ENCODE measurements around the gene MRE11.
"Not testable (repeated sequence)": the region's sequence is repeated elsewhere in the genome, so short reads cannot be mapped to it uniquely, and the experiment has no call there.

MRE11 gene

DNA sequence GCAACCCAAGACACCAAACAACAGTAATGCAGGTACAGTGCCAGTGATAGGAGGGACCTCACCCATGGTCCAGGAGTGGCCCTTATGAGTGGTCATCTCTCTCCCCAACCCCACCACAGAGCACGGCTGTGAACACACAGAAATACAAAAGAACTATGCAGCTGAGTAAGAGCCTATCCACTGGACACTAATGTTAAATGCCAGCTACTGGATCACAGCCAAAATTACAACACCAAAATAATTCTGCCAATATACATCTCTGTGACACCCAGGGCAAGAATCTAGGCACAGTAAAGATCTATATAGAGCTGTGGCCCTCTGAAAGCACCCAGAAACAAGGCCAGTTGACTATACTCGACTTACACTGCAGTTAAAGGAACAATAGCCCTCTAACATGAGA, 69.6 kb downstream of the MRE11 start:
- no peak for DNase-seq (ENCODE audit: low read depth, low spot score)

DNA sequence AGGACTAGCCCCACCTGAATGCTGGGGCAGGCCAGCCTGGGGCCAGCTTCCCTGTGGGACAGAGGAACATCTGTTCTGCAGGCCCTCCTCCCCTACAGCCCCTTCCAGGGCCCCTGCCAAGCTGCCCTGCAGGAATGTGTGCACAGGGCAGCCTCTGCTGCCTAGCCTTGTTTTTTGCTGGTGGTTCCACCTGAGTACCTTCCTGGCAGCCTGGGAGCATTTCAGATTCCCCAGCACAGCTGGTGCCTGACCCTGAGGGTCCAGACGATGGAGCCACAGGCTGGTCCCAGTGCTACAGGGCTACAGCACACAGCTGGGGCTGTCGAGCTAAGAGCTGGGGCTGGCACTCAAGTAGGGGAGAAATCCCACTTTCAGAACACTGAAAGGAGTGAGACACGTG, 70.1 kb downstream of the MRE11 start:
- DNase-seq (ENCODE audit: low read depth, low spot score): no peak

DNA sequence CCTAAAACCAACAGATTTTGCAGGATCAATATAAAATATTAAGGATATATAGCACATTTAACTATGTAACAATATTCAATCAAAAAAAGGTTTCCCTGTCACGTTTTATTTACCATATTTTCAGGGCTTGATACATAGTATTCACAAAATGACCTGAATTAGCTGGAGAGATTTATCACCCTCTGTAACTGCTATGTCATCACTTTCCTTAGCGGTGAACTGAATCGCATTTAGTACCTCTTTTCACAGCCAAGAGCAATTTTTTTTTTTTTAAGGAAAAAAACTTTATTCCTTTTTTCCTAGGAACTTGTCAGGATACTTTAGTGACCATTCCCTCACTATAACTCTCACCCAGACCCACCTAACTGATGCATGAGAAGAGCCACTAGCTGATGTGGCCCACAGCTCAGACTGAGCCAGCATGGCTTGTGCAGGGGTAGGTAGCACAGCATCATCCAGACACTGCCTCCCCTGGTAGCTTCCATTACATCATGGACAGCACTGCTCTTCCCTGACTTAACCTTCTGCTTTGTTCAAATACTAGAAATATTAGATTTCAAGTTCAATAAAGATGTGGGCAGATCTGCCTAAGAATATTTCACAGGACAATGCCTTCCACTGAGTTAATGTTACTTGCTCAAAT, 75.4 kb downstream of the MRE11 start:
- no peak for DNase-seq (ENCODE audit: low read depth, low spot score)

DNA sequence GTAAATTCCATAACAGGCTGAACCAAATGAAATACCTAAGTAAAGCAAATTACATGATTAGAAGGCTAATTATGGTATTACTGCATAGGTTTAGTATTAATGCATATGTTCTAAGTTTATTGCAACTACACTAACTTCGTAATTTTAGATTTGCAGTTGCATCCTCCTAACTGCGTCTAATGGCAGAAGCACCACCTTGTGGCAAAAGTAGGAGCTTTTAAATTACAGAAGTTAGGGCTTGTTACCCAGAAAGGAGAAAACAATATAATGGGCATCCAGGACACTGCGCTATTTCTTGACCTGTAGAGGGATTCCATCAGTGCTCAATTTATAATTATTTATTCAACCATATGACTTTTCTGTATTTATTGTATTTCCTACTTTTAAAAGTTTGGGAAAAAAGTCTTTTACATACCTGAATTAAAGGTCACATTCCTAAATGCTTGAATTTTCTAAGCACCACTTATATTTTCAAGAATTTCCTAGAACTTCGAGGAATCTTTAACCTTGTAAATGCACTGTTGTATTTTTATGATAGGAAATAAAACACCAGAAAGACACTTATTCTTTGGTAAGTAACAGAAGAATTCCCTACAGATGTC, 76.2 kb downstream of the MRE11 start:
- DNase-seq (ENCODE audit: low read depth, low spot score): peak; percentile 13

DNA sequence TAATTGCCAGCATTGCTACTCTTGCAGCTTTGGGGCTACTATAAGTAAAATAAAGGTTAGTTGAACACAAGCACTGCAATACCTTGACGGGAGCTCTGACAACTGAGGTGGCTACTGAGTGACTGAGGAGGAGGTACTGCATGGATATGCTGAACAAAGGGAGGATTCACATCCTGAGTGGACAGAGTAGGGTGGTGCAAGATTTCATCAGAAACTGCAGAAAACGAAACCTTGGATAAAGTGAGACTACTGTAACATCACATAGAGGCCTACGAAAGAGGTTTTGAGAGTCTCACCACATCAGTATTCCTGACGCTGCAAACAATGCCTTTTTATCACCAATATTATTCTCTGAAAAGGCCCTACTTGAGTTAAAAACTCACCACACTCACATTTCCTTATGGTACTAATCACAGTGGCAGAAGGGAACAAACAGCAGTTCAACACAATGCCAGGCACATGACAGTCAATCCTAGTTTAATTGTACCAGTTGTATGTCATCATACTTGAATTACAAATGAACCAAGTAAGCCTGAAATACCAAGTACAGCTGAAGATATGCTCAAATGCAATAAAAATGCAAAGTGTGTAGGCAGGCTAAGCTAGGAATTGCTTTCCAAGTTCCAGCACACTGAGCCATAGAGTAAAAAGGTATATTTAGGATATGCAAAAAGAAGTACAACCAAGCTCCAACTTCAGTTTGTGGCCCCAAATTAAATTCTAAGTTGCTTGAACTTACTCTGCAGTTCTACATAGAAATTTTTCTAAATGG, 88.4 kb downstream of the MRE11 start:
- no peak for DNase-seq (ENCODE audit: low read depth, low spot score)

DNA sequence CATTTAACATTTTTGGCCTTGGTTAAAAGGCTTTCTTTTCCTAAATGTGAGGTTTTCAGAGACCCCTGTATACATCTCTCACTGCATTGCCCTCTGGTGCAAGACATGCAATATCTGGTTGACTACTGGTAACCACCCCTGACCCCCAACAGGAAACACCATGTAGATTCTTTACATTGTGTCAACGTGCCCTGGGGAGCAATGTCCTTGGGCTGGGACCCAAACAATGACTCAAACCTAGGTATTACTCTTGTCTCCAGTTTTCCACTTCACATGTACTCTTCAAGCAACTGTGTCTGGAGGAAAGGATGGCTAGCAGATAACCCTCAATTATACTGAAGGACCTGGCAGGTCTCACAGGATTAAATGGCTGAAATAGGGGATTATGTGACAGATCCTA, 91.3 kb downstream of the MRE11 start:
- DNase-seq (ENCODE audit: low read depth, low spot score): no peak

DNA sequence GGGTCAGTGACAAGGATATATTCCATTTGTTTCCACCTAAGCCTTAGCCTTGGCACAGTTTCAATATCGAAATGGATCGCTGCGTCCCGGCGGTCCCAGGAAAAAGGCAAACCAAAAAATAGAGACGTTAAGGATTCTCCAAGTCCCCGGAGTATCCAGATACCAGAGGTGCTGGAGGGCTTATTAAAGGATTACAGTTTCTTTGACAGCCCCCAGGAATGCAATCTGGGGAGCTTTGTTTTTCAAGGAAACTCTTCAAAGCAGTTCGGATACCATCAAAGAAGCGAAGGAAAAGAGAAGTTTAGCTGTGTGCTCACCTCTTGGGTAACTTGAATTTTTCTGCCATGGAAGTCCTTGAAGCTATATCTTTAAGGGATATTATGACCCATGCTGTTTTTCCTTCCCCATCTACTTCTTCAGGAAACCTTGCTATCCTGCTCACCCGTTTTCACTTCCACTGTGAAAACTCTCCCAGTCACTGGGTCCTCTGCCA, 91.8 kb downstream of the MRE11 start:
- no peak for DNase-seq (ENCODE audit: low read depth, low spot score)

DNA sequence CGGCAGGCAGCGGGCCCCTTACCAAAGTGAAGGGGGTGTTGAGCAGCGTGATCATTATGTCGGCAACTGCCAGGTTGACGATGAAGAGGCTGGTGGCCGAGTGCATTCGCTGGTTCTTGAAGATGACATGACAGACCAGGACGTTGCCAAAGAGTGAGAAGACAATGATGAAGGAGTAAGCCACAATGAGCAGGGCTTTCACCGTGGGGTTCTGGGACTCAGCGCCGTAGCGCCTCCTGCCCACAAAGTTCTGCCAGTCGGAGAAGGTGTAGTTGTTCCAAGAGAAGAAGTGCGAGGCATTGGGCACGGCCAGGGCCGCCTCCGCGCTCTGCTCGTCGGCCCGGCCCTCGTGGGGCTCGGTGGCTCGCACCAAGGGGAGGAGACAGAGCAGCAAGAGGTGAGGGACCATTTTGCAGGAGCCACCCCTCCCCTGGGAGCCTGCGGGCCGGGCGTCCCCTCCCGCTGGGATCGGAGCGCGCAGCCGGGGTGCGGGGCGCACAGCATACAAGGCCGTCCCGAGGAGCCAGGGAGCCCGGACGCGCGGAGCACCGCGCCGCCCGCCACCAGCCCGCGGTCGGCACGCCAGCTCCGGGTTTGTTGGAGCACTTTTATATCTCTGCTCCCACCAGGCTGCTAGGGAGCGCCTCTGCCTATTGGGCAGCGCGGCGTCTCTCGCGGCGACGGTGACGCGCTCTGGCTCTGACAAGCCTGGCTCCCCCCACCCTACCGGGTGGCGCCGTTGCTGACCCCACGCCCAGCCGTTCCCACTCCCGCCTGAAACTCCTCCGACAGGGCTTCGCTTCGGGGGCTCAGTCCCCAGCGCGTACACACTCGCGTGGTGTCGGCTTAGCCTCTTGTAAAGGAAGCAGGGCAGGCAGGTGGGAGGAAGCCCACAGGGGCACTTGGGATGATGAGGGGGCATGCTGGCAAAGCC, 92.5 kb downstream of the MRE11 start, which contains the start of gene GPR83:
GPR83 (minus strand) TSS at position 581 of the 934 bp plus-strand sequence; CDS start at position 409, 172 bp downstream.
- no peak for DNase-seq (ENCODE audit: low read depth, low spot score)

DNA sequence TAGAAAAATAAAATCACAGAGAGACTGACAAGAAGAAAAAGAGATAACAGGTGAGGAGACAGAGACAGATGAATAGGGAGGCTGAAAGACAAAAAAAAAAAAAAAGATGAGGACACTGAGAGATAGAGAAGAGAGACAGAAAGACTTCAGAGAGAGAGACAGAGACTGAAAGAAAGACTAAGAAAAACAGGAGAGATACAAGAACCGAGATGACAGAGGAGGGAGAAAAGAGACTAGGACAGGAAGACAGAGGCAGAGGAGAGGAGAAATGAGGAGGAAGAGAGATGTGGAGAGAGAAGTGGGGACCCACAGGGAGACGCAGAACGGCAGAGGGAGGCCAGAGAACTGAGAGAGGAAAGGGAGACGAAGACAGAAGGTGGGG, 93.2 kb downstream of the MRE11 start:
- no peak for DNase-seq (ENCODE audit: low read depth, low spot score)

DNA sequence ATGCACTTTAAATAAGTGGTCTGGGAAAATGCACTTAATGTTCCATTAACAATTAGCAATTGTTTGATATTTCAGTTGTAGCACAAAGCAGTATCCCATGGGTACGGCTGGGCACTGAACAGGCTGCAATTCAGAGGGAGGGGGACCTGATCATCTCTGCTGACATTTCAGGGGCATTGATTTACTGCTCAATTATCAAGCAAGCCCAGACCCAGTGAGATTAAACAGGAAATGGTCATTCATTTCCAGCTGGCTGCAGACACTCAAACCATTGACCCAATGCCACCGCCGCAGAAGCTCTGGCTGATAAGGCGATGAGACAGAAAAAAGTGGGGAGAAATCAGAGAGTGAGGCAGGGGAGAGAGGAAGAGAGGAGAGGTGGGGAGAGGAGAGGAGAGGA, 93.6 kb downstream of the MRE11 start:
- DNase-seq (ENCODE audit: low read depth, low spot score): no peak

DNA sequence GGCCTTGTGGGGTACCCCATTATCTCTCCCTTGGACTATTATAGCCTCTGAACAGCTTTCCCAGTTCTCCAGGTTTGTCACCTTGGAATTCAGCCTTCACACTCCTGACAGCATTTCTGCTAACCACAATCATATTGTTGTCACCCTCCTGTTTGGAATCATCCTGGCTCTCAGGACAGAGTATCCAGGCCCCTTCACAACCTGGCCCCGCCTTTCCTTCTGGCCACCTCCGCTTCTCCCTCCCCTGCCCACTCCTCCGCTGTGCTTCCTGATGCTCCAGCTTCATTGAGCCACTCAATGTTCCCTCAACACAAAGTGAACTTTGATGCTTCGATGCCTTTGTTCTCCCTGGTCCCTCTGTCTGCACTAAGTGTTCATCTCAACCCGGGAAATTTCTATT, 95.5 kb downstream of the MRE11 start:
- no peak for DNase-seq (ENCODE audit: low read depth, low spot score)

DNA sequence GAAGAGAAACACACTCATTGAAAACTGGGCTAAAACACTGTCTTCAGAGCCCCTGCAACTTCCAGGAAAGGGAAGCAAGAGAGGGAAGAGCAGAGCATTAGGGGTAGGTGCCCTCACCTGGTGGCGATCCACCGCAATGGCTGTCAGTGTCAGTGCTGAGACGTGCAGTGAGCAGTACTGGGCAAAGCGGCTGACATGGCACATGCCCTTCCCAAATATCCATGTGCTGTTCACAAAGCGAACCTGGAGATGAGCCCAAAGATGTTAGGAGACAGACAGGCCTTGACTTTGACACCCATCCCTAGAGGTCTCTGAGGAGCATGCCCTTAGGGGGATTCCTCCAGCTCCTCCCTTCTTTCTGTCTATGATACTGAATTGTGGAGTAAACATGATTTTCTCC, 97.4 kb downstream of the MRE11 start:
- no peak for DNase-seq (ENCODE audit: low read depth, low spot score)

DNA sequence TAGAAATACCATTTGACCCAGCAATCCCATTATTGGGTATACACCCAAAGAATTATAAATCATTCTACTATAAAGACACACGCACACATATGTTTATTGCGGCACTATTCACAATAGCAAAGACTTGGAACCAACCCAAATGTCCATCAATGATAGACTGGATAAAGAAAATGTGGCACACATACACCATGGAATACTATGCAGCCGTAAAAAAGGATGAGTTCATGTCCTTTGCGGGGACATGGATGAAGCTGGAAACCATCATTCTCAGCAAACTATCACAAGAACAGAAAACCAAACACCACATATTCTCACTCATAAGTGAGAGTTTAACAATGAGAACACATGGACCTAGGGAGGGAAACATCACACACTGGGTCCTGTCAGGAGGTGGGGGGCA, 101.7 kb downstream of the MRE11 start:
- DNase-seq (ENCODE audit: low read depth, low spot score): not testable (repeated sequence)

DNA sequence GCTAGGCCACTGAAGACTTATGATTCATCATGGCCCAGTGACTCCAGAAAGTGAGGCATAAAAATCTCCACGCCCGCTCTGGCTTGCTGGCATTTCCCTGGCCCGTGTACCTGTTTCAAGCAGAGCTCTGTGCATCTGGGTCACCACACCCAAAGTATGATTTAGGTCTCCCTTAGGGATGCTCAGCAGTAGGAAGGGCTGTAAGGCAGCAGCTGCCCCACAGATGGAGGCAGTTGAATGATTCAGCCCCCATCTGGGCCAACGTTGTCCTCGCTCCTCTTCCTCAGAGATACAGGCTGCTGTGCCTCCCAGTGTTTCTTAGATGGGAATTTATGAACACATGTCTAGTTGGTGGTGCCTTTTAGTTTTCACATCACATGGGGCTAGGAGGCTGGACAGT, 114.0 kb downstream of the MRE11 start:
- no peak for DNase-seq (ENCODE audit: low read depth, low spot score)

DNA sequence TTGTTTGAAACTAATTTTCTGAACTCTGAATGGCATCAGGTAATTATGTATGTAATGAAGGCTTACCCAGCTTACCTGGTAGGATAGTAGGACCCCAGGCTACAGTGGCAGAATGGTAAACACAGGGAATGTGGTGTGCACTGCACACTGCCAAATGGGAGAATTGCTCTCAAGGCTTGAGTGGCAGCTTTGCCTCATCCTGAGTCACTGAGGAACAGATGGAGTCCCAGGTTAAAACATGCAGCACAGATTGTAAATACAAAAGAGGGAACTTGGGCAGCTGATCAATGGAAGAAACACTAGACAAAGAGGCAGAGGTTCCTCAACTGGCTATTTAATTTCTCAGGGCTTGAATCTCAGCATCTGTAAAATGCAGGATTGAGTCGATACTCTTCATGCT, 116.8 kb downstream of the MRE11 start:
- DNase-seq (ENCODE audit: low read depth, low spot score): no peak

DNA sequence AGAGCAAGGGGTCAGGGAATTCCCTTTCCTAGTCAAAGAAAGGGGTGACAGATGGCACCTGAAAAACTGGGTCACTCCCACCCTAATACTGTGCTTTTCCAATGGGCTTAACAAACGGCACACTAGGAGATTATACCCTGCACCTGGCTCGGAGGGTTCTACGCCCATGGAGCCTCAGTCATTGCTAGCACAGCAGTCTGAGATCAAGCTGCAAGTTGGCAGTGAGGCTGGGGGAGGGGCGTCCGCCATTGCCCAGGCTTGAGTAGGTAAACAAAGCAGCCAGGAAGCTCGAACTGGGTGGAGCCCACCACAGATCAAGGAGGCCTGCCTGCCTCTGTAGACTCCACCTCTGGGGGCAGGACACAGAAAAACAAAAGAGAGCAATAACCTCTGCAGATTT, 123.1 kb downstream of the MRE11 start:
- DNase-seq (ENCODE audit: low read depth, low spot score): not testable (repeated sequence)
